Activated CD8-positive, alpha-beta T cell treated with anti-CD3 and anti-CD28 coated beads for 36 hours (primary cell): ENCODE measurements around the gene IRX2. TPM values are rescaled to one million over a fixed set of nuclear protein-coding genes. Genes with fewer than 3 reads are reported as not detected.

ENCODE experiments used
- ATAC-seq: fragments of 200-7000 bp; cut with Tn5 transposase; one replicate; pipeline ENCODE4 v1.10.0; 2021; ENCODE audit warnings: mild to moderate bottlenecking, moderate library complexity
- CTCF ChIA-PET: fragments of 350-600 bp; sonication (Branson Sonifier 250); formaldehyde crosslinking; loops from one replicate; lab custom pipeline; 2021; ENCODE audit warnings: antibody characterized with exemption; lab: Charles Lee
- POLR2A ChIA-PET: fragments of 350-600 bp; sonication (Branson Sonifier 250); formaldehyde crosslinking; loops from one replicate; lab custom pipeline; 2021; ENCODE audit warnings: antibody characterized with exemption; lab: Charles Lee
- DNase-seq: peaks from one replicate; pipeline ENCODE4 v3.0.0-alpha.2; 2020
- H3K27ac Mint-ChIP-seq: one replicate; pipeline ENCODE4 v1.8.0; 2021; ENCODE audit warnings: mild to moderate bottlenecking, mixed read lengths
- H3K27me3 Mint-ChIP-seq: one replicate; pipeline ENCODE4 v1.8.0; 2021; ENCODE audit warnings: mixed read lengths
- H3K36me3 Mint-ChIP-seq: one replicate; pipeline ENCODE4 v1.8.0; 2021; ENCODE audit warnings: low read depth, mixed read lengths
- H3K4me1 Mint-ChIP-seq: one replicate; pipeline ENCODE4 v1.8.0; 2021; ENCODE audit warnings: low read depth, mixed read lengths
- H3K4me3 Mint-ChIP-seq: one replicate; pipeline ENCODE4 v1.8.0; 2021; ENCODE audit warnings: mild to moderate bottlenecking, moderate library complexity, mixed read lengths
- H3K9me3 Mint-ChIP-seq: one replicate; pipeline ENCODE4 v1.8.0; 2021; ENCODE audit warnings: mixed read lengths
- CTCF ChIP-seq: fragments of 200-600 bp; IDR thresholded peaks from one replicate; pipeline ENCODE4 v1.8.0; 2022; ENCODE audit warnings: antibody characterized with exemption, mild to moderate bottlenecking
- intact Hi-C: fragments of 100-400 bp; cut with micrococcal nuclease; formaldehyde crosslinking; loops from one replicate; pipeline ENCODE4 v1.10.0; 2022
- total RNA-seq, 2 experiments: library from RNA; stranded (reverse); gene quantifications; one replicate each; pipeline ENCODE4 v1.2.3, GENCODE V29; 2021

IRX2 gene
- total RNA-seq, 2 experiments from 2014 or later = not detected

GRCh38 chr5:2702096-2702879 is 49.2 kb downstream of the IRX2 start:
- POLR2A ChIA-PET = no interaction called here
- no peaks in the 10 kb centered on the region for H3K4me1 Mint-ChIP-seq
- H3K9me3 Mint-ChIP-seq = no peaks in the 10 kb centered on the region
- H3K4me3 Mint-ChIP-seq = no peak overlapping the region
- TF ChIP-seq CTCF = no peak
- peaks cover 3% of the 10 kb centered on the region for H3K27me3 Mint-ChIP-seq
- ATAC-seq = no peak
- CTCF ChIA-PET = no interaction called here
- no peaks in the 10 kb centered on the region for H3K36me3 Mint-ChIP-seq
- intact Hi-C loops = no loop called here
- no peak overlapping the region for H3K27ac Mint-ChIP-seq
- DNase-seq = no peak

GRCh38 chr5:2701592-2701991 is 49.9 kb downstream of the IRX2 start:
- TF ChIP-seq CTCF = no peak
- intact Hi-C loops = no loop called here
- Mint-ChIP-seq H3K9me3 (no peaks in the 10 kb centered on the region), H3K27me3 (peaks cover 3% of the 10 kb centered on the region), H3K27ac (no peak overlapping the region), H3K4me1 (no peaks in the 10 kb centered on the region), H3K36me3 (no peaks in the 10 kb centered on the region), H3K4me3 (no peak overlapping the region)
- ATAC-seq = no peak
- ChIA-PET POLR2A (no interaction called here), CTCF (no interaction called here)
- no peak for DNase-seq

GRCh38 chr5:2700876-2701275 is 50.6 kb downstream of the IRX2 start:
- POLR2A ChIA-PET = no interaction called here
- no peak for DNase-seq
- no peaks in the 10 kb centered on the region for H3K36me3 Mint-ChIP-seq
- no peak overlapping the region for H3K27ac Mint-ChIP-seq
- no peak for ATAC-seq
- H3K27me3 Mint-ChIP-seq = peaks cover 3% of the 10 kb centered on the region
- no peak overlapping the region for H3K4me3 Mint-ChIP-seq
- H3K4me1 Mint-ChIP-seq = no peaks in the 10 kb centered on the region
- intact Hi-C loops = no loop called here
- CTCF ChIA-PET = no interaction called here
- H3K9me3 Mint-ChIP-seq = no peaks in the 10 kb centered on the region
- TF ChIP-seq CTCF = no peak

- CTCF ChIA-PET = no interaction called here
- no peak for ATAC-seq
- no peak for TF ChIP-seq CTCF
Observed at GRCh38 chr5:2699686-2700085, 51.8 kb downstream of the IRX2 start.

GRCh38 chr5:2699231-2699630 is 52.2 kb downstream of the IRX2 start:
- CTCF ChIA-PET = no interaction called here
- DNase-seq (no peak), ATAC-seq (no peak)
- H3K27ac Mint-ChIP-seq = no peak overlapping the region
- no peaks in the 10 kb centered on the region for H3K27me3 Mint-ChIP-seq
- no peaks in the 10 kb centered on the region for H3K4me1 Mint-ChIP-seq
- no peak for TF ChIP-seq CTCF
- no peak overlapping the region for H3K4me3 Mint-ChIP-seq
- intact Hi-C loops = no loop called here
- POLR2A ChIA-PET = no interaction called here
- no peaks in the 10 kb centered on the region for H3K36me3 Mint-ChIP-seq
- H3K9me3 Mint-ChIP-seq = no peaks in the 10 kb centered on the region

More at GRCh38 chr5:2699686-2700085, 51.8 kb downstream of the IRX2 start:
- Mint-ChIP-seq H3K4me1 (no peaks in the 10 kb centered on the region), H3K9me3 (no peaks in the 10 kb centered on the region), H3K4me3 (no peak overlapping the region), H3K27me3 (no peaks in the 10 kb centered on the region), H3K36me3 (no peaks in the 10 kb centered on the region), H3K27ac (no peak overlapping the region)
- POLR2A ChIA-PET = no interaction called here
- intact Hi-C loops = no loop called here
- DNase-seq = no peak
